Aorta (tissue), 5 donors: ENCODE measurements around the gene VPS13D. TPM values are rescaled to one million over a fixed set of nuclear protein-coding genes. Genes with fewer than 3 reads are reported as not detected.
"Not testable (repeated sequence)": the region's sequence is repeated elsewhere in the genome, so short reads cannot be mapped to it uniquely, and the experiment has no call there.

Experiments
- ATAC-seq: fragments of 200-7000 bp; cut with Tn5 transposase; one replicate; pipeline ENCODE4 v1.9.1; 2022; ENCODE audit warnings: moderate library complexity; ENCODE audit not compliant: low FRiP score
- DNase-seq, 2 donors: peaks; one replicate each; pipeline ENCODE4 v3.0.0-alpha.2; 2020
- H3K27ac ChIP-seq, 2 donors: one replicate each; pipeline ENCODE4 v1.5.1; 2013; ENCODE audit warnings: low read length in 2 of 2, mild to moderate bottlenecking in 2 of 2, moderate library complexity in 2 of 2, control low read depth in 1 of 2, inconsistent platforms in 1 of 2, low read depth in 1 of 2
- H3K27me3 ChIP-seq, 2 donors: one replicate each; pipeline ENCODE4 v1.6.1; 2013; ENCODE audit warnings: control low read depth in 1 of 2, low read length in 1 of 2, mild to moderate bottlenecking in 1 of 2, moderate library complexity in 1 of 2; ENCODE audit not compliant: insufficient read depth in 2 of 2, control insufficient read depth in 1 of 2
- H3K36me3 ChIP-seq, 2 donors: one replicate each; pipeline ENCODE4 v1.6.1; 2013; ENCODE audit warnings: control low read depth in 1 of 2, low read length in 1 of 2, mild to moderate bottlenecking in 1 of 2; ENCODE audit not compliant: insufficient read depth in 2 of 2, control insufficient read depth in 1 of 2
- H3K4me1 ChIP-seq, 2 donors: one replicate each; pipeline ENCODE4 v1.6.1; 2013; ENCODE audit warnings: low read length in 2 of 2, control low read depth in 1 of 2, mild to moderate bottlenecking in 1 of 2, moderate library complexity in 1 of 2; ENCODE audit not compliant: insufficient read depth in 2 of 2, control insufficient read depth in 1 of 2
- H3K4me3 ChIP-seq, 2 donors: one replicate each; pipeline ENCODE4 v1.5.1; 2013; ENCODE audit warnings: low read length in 2 of 2, control low read depth in 1 of 2, mild to moderate bottlenecking in 1 of 2
- H3K9me3 ChIP-seq: one replicate; pipeline ENCODE4 v1.6.1; 2013; ENCODE audit warnings: mild to moderate bottlenecking, low read length; ENCODE audit not compliant: control insufficient read depth
- WGBS, 2 donors: extraction: QIAGEN DNeasy Blood & Tissue Kit; methylation state at CpG; one replicate each; pipeline ENCODE4 v1.1.7; 2013; 5-methylcytosine and 5-hydroxymethylcytosine counted together
- intact Hi-C, 2 donors: fragments of 100-400 bp; cut with DNase I; formaldehyde crosslinking; loops; one replicate each; pipeline versions ENCODE4 v1.14.2 to v1.15.0; 2022
- polyA plus RNA-seq, 2 donors: library from polyadenylated mRNA; stranded (reverse); fragments of 200-250 nt; gene quantifications; one replicate each; pipeline ENCODE4 v1.2.3, GENCODE V29; 2013
- total RNA-seq, 2 donors: library from RNA; stranded (reverse); fragmentation: NEBNext Ultra II Directional; extraction: Animal tissue kit (Norgen Biotek cat#: 25700); gene quantifications; one replicate each; pipeline ENCODE4 v1.2.1, GENCODE V29; 2021
- donor health status: healthy with polysubstance abuse.
- donor health status: Bipolar disorder and iron deficiency.
- donor health status: DM: no; HTN: no; CAD: no.
- donor health status: DM: no; HTN: no; CAD: no.
- donor health status: DM: yes; HTN: yes; CAD: no.

The VPS13D gene
- total and polyA plus RNA-seq, 4 donors = 15.8 to 134 (median 58.9) TPM

GRCh38 chr1:12324423-12324822 lies 94.6 kb downstream of the VPS13D start:
- ATAC-seq (no peak), DNase-seq (no peak)
- WGBS, 2 donors = 95 to 98% methylated on average over 3 of the region's 3 CpGs
- Histone ChIP-seq H3K27me3 (no peaks in the 10 kb centered on the region), H3K27ac (no peak overlapping the region), H3K4me1 (no peaks in the 10 kb centered on the region), H3K4me3 (no peak overlapping the region), H3K9me3 (no peaks in the 10 kb centered on the region), H3K36me3 (peaks cover 7 to 8% of the 10 kb centered on the region in 2 donors)
- intact Hi-C loops = no loop called here

GRCh38 chr1:12324973-12325372 lies 95.1 kb downstream of the VPS13D start:
- H3K9me3 ChIP-seq, H3K4me3 ChIP-seq, ATAC-seq, H3K4me1 ChIP-seq, DNase-seq, intact Hi-C loops, H3K27ac ChIP-seq, H3K36me3 ChIP-seq, H3K27me3 ChIP-seq: not testable (repeated sequence)
- 96 to 99% methylated on average over 5 of the region's 5 CpGs for WGBS, 2 donors

DNA sequence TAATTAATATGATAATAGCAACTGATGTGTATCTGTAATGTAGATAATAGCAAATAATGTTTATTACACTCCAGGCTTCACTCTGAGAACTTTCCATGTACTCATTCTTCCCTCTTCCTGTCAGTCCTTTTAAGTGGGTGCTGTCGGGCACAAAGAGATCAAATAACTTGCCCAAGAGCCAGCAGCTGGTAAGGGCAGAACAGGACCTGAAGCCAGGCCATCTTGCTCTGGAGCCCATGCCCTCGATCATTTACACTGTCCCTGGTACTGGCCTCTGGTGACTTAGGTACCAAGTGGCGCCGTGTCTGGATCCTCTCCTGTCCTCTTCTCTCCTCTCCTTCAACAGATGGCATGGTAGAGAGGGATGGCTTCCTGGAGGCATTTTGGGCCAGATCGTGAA lies 97.2 kb downstream of the VPS13D start:
- DNase-seq (no peak), ATAC-seq (no peak)
- no peaks in the 10 kb centered on the region for H3K9me3 ChIP-seq
- no peaks in the 10 kb centered on the region for H3K4me1 ChIP-seq
- intact Hi-C loops = no loop called here
- peaks cover 0 to 6% of the 10 kb centered on the region in 2 donors for H3K36me3 ChIP-seq
- WGBS, 2 donors = 90 to 94% methylated on average over 5 of the region's 5 CpGs
- no peaks in the 10 kb centered on the region for H3K27me3 ChIP-seq
- H3K27ac ChIP-seq = no peak overlapping the region
- H3K4me3 ChIP-seq = no peak overlapping the region

- H3K4me3 ChIP-seq = no peak overlapping the region
- H3K27ac ChIP-seq = no peak overlapping the region
- intact Hi-C loops = no loop called here
- no peaks in the 10 kb centered on the region for H3K9me3 ChIP-seq
- peaks cover 0 to 4% of the 10 kb centered on the region in 2 donors for H3K36me3 ChIP-seq
- ATAC-seq (no peak), DNase-seq (no peak)
- no peaks in the 10 kb centered on the region for H3K27me3 ChIP-seq
- 97 to 98% methylated on average over 7 of the region's 7 CpGs for WGBS, 2 donors
- H3K4me1 ChIP-seq = no peaks in the 10 kb centered on the region
Measured at GRCh38 chr1:12327566-12327965, 97.7 kb downstream of the VPS13D start.

GRCh38 chr1:12333036-12333785 lies 103.4 kb downstream of the VPS13D start:
- H3K9me3 ChIP-seq = no peaks in the 10 kb centered on the region
- no peak for ATAC-seq
- no peaks in the 10 kb centered on the region for H3K27me3 ChIP-seq
- H3K4me1 ChIP-seq = peaks cover 2 to 5% of the 10 kb centered on the region in 2 donors
- intact Hi-C loops = no loop called here
- peaks cover 2 to 7% of the 10 kb centered on the region in 2 donors for H3K36me3 ChIP-seq
- WGBS, 2 donors = 73 to 76% methylated on average over 11 of the region's 11 CpGs
- no peak overlapping the region for H3K4me3 ChIP-seq
- no peak overlapping the region for H3K27ac ChIP-seq
- no peak for DNase-seq

GRCh38 chr1:12335815-12336214 lies 106.0 kb downstream of the VPS13D start:
- H3K9me3 ChIP-seq = no peaks in the 10 kb centered on the region
- no peak overlapping the region for H3K27ac ChIP-seq
- WGBS, 2 donors = 97% methylated on average over 4 of the region's 4 CpGs
- peaks cover 2 to 7% of the 10 kb centered on the region in 2 donors for H3K36me3 ChIP-seq
- H3K4me1 ChIP-seq = peaks cover 2 to 22% of the 10 kb centered on the region in 2 donors
- no peak overlapping the region for H3K4me3 ChIP-seq
- H3K27me3 ChIP-seq = no peaks in the 10 kb centered on the region
- intact Hi-C loops = no loop called here
- no peak for DNase-seq
- ATAC-seq = no peak

GRCh38 chr1:12336413-12336812 lies 106.6 kb downstream of the VPS13D start:
- ATAC-seq (no peak), DNase-seq (no peak)
- no peaks in the 10 kb centered on the region for H3K9me3 ChIP-seq
- 40 to 57% methylated on average over 1 of the region's 1 CpG for WGBS, 2 donors
- no peak overlapping the region for H3K27ac ChIP-seq
- intact Hi-C loops = no loop called here
- peaks cover 2 to 7% of the 10 kb centered on the region in 2 donors for H3K36me3 ChIP-seq
- no peaks in the 10 kb centered on the region for H3K27me3 ChIP-seq
- no peak overlapping the region for H3K4me3 ChIP-seq
- peaks cover 2 to 22% of the 10 kb centered on the region in 2 donors for H3K4me1 ChIP-seq

DNA sequence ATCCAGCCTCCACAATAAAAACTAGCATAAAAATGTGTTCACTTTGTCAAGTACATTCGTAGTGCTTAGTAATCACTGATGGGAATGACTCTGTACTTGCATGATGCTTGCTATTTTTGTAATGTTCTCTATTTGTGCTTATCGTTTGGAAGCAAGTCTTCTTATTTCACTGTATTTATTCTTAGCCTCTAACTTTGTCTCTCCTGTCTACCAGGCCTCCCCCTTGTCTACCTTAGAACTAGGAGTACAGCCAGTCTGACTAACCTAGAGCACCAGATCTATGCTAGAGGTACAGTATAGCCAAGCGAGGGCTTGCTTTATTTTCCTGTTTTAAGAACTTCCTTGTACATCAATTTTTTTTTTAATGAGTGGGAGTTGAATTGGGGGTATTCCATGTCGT lies 108.2 kb downstream of the VPS13D start:
- Histone ChIP-seq H3K27me3 (no peaks in the 10 kb centered on the region), H3K27ac (peak overlapping the region in 1 of 2 donors; percentile 28), H3K4me1 (peaks cover 2 to 22% of the 10 kb centered on the region in 2 donors), H3K4me3 (no peak overlapping the region), H3K9me3 (no peaks in the 10 kb centered on the region), H3K36me3 (peaks cover 2 to 6% of the 10 kb centered on the region in 2 donors)
- intact Hi-C loops = no loop called here
- ATAC-seq (peak; percentile 30), DNase-seq (no peak)
- 7 to 9% methylated on average over 4 of the region's 4 CpGs for WGBS, 2 donors

DNA sequence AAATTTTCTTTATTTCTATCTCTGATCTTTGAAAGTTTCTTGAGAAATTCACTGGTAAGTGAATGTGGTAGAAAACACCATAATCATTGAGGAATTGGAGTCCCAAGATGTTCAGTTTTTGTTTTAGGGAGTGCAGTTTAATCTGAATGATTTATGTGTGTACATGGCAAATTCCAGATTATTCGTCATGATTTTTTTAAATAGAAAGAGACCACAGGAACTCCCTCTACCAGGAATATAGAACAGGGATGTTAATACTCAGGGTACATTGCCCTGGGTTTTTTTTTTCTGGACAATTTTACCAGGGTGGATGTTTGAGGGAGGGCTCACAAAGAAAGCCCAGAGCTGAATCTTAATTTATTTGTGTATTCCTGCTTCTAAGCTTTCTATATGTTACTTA lies 109.0 kb downstream of the VPS13D start:
- ATAC-seq (no peak), DNase-seq (no peak)
- H3K9me3 ChIP-seq = no peaks in the 10 kb centered on the region
- H3K36me3 ChIP-seq = peaks cover 0 to 2% of the 10 kb centered on the region in 2 donors
- no peak overlapping the region for H3K4me3 ChIP-seq
- 0 to 19% methylated on average over 1 of the region's 1 CpG for WGBS, 2 donors
- intact Hi-C loops = no loop called here
- H3K27ac ChIP-seq = no peak overlapping the region
- peaks cover 2 to 22% of the 10 kb centered on the region in 2 donors for H3K4me1 ChIP-seq
- H3K27me3 ChIP-seq = no peaks in the 10 kb centered on the region
